Astrocyte (in vitro differentiated cells and primary cell): ENCODE measurements around the gene NEFH.

ENCODE experiments used
- EZH2 ChIP-seq: IDR thresholded peaks from 2 replicates; pipeline ENCODE4 v1.6.1; 2012; ENCODE audit warnings: mild to moderate bottlenecking, low read length, inconsistent platforms; ENCODE audit not compliant: insufficient read depth
- TF ChIP-seq, protein P1 (sequence below): IDR thresholded peaks from 2 replicates; pipeline ENCODE4 v1.5.1; 2011; ENCODE audit warnings: low read depth, mild to moderate bottlenecking, inconsistent platforms, low read length, moderate library complexity; ENCODE audit not compliant: insufficient read depth

DNA sequence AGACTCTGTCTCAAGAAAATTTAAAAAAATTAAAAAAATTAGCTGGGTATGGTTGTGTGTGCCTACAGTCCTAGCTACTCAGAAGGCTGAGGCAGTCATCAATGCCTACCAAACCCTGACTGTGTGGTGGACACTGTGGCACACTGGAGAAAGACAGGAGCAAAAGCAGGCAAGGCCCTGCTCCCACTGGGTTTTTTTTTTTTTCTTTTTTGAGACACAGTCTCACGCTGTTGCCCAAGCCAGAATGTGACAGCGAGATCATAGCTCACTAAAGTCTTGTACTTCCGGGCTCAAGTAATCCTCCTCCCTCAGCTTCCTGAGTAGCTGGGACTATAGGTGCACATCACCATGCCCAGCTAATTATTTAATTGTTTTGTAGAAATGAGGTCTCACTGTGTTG, 4.6 kb downstream of the NEFH start:
- TF ChIP-seq, protein P1, sequence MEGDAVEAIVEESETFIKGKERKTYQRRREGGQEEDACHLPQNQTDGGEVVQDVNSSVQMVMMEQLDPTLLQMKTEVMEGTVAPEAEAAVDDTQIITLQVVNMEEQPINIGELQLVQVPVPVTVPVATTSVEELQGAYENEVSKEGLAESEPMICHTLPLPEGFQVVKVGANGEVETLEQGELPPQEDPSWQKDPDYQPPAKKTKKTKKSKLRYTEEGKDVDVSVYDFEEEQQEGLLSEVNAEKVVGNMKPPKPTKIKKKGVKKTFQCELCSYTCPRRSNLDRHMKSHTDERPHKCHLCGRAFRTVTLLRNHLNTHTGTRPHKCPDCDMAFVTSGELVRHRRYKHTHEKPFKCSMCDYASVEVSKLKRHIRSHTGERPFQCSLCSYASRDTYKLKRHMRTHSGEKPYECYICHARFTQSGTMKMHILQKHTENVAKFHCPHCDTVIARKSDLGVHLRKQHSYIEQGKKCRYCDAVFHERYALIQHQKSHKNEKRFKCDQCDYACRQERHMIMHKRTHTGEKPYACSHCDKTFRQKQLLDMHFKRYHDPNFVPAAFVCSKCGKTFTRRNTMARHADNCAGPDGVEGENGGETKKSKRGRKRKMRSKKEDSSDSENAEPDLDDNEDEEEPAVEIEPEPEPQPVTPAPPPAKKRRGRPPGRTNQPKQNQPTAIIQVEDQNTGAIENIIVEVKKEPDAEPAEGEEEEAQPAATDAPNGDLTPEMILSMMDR: no peak
- TF ChIP-seq EZH2: no peak
